ENCODE data around the gene ADAMTS9. TPM values are rescaled to one million over a fixed set of nuclear protein-coding genes. Genes with fewer than 3 reads are reported as not detected.

Gene ADAMTS9
- total and polyA plus RNA-seq, 9 of the 15 experiments (the other 6 are each of a cell fraction or from before 2014, with no cell fraction given) = 0.05 to 0.32 (median 0.13) TPM; not detected in 2

DNA sequence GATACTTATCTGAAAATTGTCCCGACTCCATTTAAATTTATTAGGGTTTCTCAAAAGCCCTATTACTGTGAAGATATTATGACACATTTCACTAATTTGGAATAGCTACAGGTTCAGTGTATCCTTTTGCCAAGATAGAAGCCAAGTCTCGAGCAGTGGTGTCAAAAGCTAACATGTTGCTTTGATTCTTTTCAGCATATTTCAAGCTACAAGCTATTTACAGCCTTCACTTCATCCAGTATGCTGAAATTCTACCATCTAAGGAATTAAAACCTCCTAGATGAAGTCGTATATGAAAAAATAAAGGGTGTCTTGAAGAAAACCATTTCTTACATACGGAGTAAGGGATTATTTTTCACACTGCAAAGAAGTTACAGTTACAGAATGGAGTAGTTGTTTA, 31.2 kb upstream of the ADAMTS9 start:
- intact Hi-C loops (cut with micrococcal nuclease) (loop anchor here (10.0 kb wide), 1 partner anchor 456 kb away; no protein-coding TSS in a partner anchor), in situ Hi-C loops (cut with MboI) (no loop called here)
- H3K9ac ChIP-seq (ENCODE audit: insufficient read depth in 1 of 2, low read depth in 2 of 2, low read length in 2 of 2) = no peak overlapping the region
- H3K4me1 ChIP-seq (replicated peaks in 1 of 2; ENCODE audit: control insufficient read depth in 2 of 2, insufficient read depth in 2 of 2, low read length in 2 of 2) = no peaks in the 10 kb centered on the region
- H3K9me1 ChIP-seq (ENCODE audit: control insufficient read depth, insufficient read depth, low read length) = no peaks in the 10 kb centered on the region
- no peak for FAIRE-seq
- ChIA-PET POLR2A (no interaction called here), CTCF (ENCODE audit: low intra/inter-chr PET ratio) (interaction anchor here (0.6 to 1.3 kb wide), 2 partner anchors 452 to 1032 kb away, joined by 3 to 6 read pairs; no protein-coding TSS in a partner anchor)
- WGBS (ENCODE audit: insufficient coverage, low coverage, missing lambda C conversion rate) = 7% methylated on average over 4 of the region's 4 CpGs
- no peaks in the 10 kb centered on the region for H4K20me1 ChIP-seq (replicated peaks; ENCODE audit: control insufficient read depth, insufficient read depth, low read length)
- no peak for ATAC-seq
- no peaks in the 10 kb centered on the region for H3K9me3 ChIP-seq (replicated peaks; ENCODE audit: control insufficient read depth, insufficient read depth, low read depth, low read length)
- no peak overlapping the region for H2AFZ ChIP-seq (ENCODE audit: low read depth, low read length)
- no peak overlapping the region for H3K4me3 ChIP-seq
- no peak for DNase-seq (ENCODE audit: extremely low read depth in 1 of 4, low spot score in 3 of 4)
- no peaks in the 10 kb centered on the region for H3K36me3 ChIP-seq (ENCODE audit: control insufficient read depth, insufficient read depth, low read length)
- no peak overlapping the region for H3K4me2 ChIP-seq (ENCODE audit: insufficient read depth, low read length)
- no TSS peak for BruUV-seq (replicated peaks)
- H3K79me2 ChIP-seq (ENCODE audit: control insufficient read depth, insufficient read depth, low read length) = no peaks in the 10 kb centered on the region
- no peaks in the 10 kb centered on the region for H3K27me3 ChIP-seq (ENCODE audit: control insufficient read depth in 2 of 2, insufficient read depth in 2 of 2, low read length in 2 of 2)
- H3K27ac ChIP-seq (ENCODE audit: extremely low read depth, low read depth, low read length) = no peak overlapping the region
- no peak for TF ChIP-seq RBBP5 (IDR thresholded peaks at IDR 0.05; ENCODE audit: borderline replicate concordance, insufficient read depth, low read length, poor library complexity, severe bottlenecking)
- TF ChIP-seq PML (IDR thresholded peaks at IDR 0.05; ENCODE audit: low read length) = no peak
- TF ChIP-seq NCOR1 (IDR thresholded peaks at IDR 0.05) = no peak
- TF ChIP-seq PCBP1 (IDR thresholded peaks at IDR 0.05; ENCODE audit: low read depth, low read length, poor library complexity, severe bottlenecking) = no peak
- TF ChIP-seq PHTF2 (CRISPR knock-in tag; IDR thresholded peaks at IDR 0.05) = no peak
- no peak for TF ChIP-seq SMARCC2 (IDR thresholded peaks at IDR 0.05; ENCODE audit: low read depth)
- TF ChIP-seq POLR2AphosphoS5 (IDR thresholded peaks at IDR 0.05; ENCODE audit: control insufficient read depth, insufficient read depth, low read depth, low read length) = no peak
- TF ChIP-seq NR2F6 (CRISPR knock-in tag; IDR thresholded peaks at IDR 0.05) = no peak
- TF ChIP-seq, protein P1, sequence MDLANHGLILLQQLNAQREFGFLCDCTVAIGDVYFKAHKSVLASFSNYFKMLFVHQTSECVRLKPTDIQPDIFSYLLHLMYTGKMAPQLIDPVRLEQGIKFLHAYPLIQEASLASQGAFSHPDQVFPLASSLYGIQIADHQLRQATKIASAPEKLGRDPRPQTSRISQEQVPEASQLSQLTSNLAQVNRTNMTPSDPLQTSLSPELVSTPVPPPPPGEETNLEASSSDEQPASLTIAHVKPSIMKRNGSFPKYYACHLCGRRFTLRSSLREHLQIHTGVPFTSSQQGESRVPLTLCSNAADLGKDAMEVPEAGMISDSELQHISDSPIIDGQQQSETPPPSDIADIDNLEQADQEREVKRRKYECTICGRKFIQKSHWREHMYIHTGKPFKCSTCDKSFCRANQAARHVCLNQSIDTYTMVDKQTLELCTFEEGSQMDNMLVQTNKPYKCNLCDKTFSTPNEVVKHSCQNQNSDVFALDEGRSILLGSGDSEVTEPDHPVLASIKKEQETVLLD (IDR thresholded peaks at IDR 0.05) = no peak
- TF ChIP-seq SPI1 (IDR thresholded peaks at IDR 0.05; ENCODE audit: borderline replicate concordance, low read depth, low read length) = no peak
- TF ChIP-seq PYGO2 (tag; IDR thresholded peaks at IDR 0.05) = no peak
- TF ChIP-seq, protein P2, sequence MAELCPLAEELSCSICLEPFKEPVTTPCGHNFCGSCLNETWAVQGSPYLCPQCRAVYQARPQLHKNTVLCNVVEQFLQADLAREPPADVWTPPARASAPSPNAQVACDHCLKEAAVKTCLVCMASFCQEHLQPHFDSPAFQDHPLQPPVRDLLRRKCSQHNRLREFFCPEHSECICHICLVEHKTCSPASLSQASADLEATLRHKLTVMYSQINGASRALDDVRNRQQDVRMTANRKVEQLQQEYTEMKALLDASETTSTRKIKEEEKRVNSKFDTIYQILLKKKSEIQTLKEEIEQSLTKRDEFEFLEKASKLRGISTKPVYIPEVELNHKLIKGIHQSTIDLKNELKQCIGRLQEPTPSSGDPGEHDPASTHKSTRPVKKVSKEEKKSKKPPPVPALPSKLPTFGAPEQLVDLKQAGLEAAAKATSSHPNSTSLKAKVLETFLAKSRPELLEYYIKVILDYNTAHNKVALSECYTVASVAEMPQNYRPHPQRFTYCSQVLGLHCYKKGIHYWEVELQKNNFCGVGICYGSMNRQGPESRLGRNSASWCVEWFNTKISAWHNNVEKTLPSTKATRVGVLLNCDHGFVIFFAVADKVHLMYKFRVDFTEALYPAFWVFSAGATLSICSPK (IDR thresholded peaks at IDR 0.05; ENCODE audit: borderline replicate concordance) = no peak
- no peak for TF ChIP-seq GATAD2A (IDR thresholded peaks at IDR 0.05)
- TF ChIP-seq CEBPB (tag; IDR thresholded peaks at IDR 0.05) = no peak
- no peak for TF ChIP-seq NFYB (IDR thresholded peaks at IDR 0.05; ENCODE audit: extremely low read depth, insufficient read length)

All from K562 (cell line).